Measurements from ENCODE around the gene OXSR1. TPM values are rescaled to one million over a fixed set of nuclear protein-coding genes. Genes with fewer than 3 reads are reported as not detected.

OXSR1 gene
- total RNA-seq, 4 donors from 2014 or later, result 37.9 to 50.0 (median 43.2) TPM

DNA sequence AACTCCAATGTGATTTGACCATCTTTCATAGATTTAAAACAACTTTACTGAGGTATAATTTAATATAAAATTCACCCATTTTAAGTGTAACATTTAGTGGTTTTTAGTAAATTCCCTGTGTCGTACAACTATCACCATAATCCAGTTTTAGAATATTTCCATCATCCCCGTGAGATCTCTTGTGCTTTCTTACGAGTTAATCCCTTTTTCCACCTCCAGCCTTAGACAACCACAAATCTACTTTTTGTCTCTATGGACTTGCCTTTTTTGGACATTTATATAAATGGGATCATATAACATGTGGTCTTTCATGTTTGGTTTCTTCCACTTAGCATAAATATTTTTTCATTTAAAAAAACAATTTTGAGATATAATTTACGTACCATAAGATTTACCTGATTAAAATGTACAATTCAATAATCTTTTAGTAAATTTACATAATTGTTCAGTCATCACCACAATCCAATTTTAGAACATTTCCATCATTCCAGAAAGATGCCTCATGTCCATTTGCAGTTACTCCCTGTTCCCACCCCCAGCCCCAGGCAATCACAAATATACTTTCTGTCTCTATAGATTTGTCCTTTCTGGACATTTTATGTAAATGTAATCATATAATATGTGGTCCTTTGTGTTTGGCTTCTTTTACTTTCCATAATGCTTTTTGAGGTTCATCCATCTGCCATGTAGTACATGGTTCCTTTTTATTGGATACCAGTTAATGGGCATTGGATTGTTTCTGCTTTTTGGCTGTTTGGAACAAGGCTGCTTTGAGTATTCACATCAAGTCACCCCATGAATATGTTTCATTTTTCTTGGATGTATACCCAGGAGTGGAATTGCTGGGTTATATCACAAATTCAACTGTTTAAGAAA lies 3.1 kb downstream of the OXSR1 start:
- H3K36me3 ChIP-seq, result no peaks in the 10 kb centered on the region
- in situ Hi-C loops (cut with MboI; ENCODE audit: low sequenced_read_pairs in 4 of 4), result no loop called here

DNA sequence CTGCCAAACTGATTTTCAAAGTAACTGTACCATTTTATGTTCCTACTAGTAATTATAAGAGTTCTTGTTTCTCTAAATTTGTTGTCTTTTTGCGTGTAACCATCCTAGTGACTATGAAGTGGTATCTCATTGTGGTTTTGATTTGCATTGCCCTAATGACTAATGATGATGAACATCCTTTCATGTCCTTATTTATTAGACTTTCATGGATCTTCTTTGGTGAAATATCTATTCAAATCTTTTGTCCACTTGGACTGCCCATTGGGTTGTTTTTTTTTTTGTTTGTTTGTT lies 3.6 kb downstream of the OXSR1 start:
- intact Hi-C loops (cut with DNase I; ENCODE audit: low total_unique reads), result loop anchor here (5.0 to 10.0 kb wide), 2 partner anchors 283 to 1174 kb away; partner anchors contain the start of genes ACVR2B, EPM2AIP1 and MLH1
- DNase-seq (no peak), ATAC-seq (no peak)
- no peak overlapping the region for H3K27ac ChIP-seq
- no peak for TF ChIP-seq POLR2A (IDR thresholded peaks at IDR 0.05)
- TF ChIP-seq, protein P1, sequence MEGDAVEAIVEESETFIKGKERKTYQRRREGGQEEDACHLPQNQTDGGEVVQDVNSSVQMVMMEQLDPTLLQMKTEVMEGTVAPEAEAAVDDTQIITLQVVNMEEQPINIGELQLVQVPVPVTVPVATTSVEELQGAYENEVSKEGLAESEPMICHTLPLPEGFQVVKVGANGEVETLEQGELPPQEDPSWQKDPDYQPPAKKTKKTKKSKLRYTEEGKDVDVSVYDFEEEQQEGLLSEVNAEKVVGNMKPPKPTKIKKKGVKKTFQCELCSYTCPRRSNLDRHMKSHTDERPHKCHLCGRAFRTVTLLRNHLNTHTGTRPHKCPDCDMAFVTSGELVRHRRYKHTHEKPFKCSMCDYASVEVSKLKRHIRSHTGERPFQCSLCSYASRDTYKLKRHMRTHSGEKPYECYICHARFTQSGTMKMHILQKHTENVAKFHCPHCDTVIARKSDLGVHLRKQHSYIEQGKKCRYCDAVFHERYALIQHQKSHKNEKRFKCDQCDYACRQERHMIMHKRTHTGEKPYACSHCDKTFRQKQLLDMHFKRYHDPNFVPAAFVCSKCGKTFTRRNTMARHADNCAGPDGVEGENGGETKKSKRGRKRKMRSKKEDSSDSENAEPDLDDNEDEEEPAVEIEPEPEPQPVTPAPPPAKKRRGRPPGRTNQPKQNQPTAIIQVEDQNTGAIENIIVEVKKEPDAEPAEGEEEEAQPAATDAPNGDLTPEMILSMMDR (IDR thresholded peaks at IDR 0.05 in 4 of 5, conservative IDR thresholded peaks at IDR 0.05 in 1 of 5), result no peak
- no peaks in the 10 kb centered on the region for H3K27me3 ChIP-seq
- no peaks in the 10 kb centered on the region for H3K36me3 ChIP-seq
- in situ Hi-C loops (cut with MboI; ENCODE audit: low sequenced_read_pairs in 4 of 4), result no loop called here
- no peak overlapping the region for H3K4me3 ChIP-seq
- no peaks in the 10 kb centered on the region for H3K9me3 ChIP-seq
- peaks cover 49 to 52% of the 10 kb centered on the region in 2 donors for H3K4me1 ChIP-seq

More for the DNA sequence above, 3.1 kb downstream of the OXSR1 start:
- Histone ChIP-seq H3K27me3 (no peaks in the 10 kb centered on the region), H3K27ac (no peak overlapping the region), H3K9me3 (no peaks in the 10 kb centered on the region), H3K4me3 (no peak overlapping the region), H3K4me1 (peaks cover 49% of the 10 kb centered on the region in 2 donors)
- TF ChIP-seq, protein P1 (IDR thresholded peaks at IDR 0.05 in 4 of 5, conservative IDR thresholded peaks at IDR 0.05 in 1 of 5), result no peak
- no peak for TF ChIP-seq POLR2A (IDR thresholded peaks at IDR 0.05)
- DNase-seq (no peak), ATAC-seq (no peak)
- intact Hi-C loops (cut with DNase I; ENCODE audit: low total_unique reads), result loop anchor here (5.0 to 10.0 kb wide), 2 partner anchors 284 to 1174 kb away; partner anchors contain the start of genes ACVR2B, EPM2AIP1 and MLH1

DNA sequence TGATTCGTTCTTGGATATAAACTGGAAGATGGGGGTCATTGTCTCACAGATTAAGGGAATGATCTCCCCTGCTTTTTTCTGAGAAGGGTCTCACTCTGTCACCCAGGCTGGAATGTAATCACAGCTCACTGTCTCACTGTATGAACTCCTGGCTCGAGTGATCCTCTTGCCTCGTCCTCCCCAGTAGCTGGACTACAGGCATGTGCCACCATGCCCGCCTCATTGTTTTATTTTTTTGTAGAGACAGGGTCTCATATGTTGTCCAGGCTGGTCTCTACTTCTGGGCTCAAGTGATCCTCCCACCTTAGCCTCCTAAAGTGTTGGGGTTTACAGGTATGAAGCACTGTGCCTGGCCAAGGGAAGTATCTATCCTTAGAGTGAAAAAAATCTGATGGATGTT lies 5.4 kb downstream of the OXSR1 start:
- Histone ChIP-seq H3K9me3 (no peaks in the 10 kb centered on the region), H3K27ac (no peak overlapping the region), H3K27me3 (no peaks in the 10 kb centered on the region), H3K4me1 (peaks cover 46 to 49% of the 10 kb centered on the region in 2 donors), H3K4me3 (no peak overlapping the region), H3K36me3 (no peaks in the 10 kb centered on the region)
- in situ Hi-C loops (cut with MboI; ENCODE audit: low sequenced_read_pairs in 4 of 4), result no loop called here
- ATAC-seq (no peak), DNase-seq (no peak)
- TF ChIP-seq POLR2A (IDR thresholded peaks at IDR 0.05), result no peak
- TF ChIP-seq, protein P1 (IDR thresholded peaks at IDR 0.05 in 4 of 5, conservative IDR thresholded peaks at IDR 0.05 in 1 of 5), result no peak
- intact Hi-C loops (cut with DNase I; ENCODE audit: low total_unique reads), result no loop called here

DNA sequence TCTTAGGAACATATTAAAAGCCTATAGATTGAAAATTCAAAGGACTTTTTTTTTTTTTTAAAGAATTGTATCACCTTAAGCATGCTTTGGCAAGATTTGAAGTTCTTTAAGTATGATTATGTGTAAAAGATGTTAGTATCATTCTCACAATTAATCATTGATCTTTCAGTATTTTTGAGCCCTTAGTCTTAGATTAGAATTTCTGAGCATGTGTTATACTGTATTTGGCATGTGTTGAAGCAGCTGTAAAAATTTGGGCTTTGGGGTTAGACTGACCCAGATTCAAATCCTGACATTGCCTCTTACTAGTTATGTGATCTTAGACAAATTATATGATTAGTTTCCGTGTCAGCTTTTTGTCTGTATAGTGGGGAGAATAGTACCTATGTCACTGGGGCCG lies 6.3 kb downstream of the OXSR1 start:
- TF ChIP-seq POLR2A (IDR thresholded peaks at IDR 0.05), result no peak
- TF ChIP-seq, protein P1 (IDR thresholded peaks at IDR 0.05 in 4 of 5, conservative IDR thresholded peaks at IDR 0.05 in 1 of 5), result no peak
- Histone ChIP-seq H3K27ac (no peak overlapping the region), H3K4me3 (no peak overlapping the region), H3K27me3 (no peaks in the 10 kb centered on the region), H3K36me3 (no peaks in the 10 kb centered on the region), H3K4me1 (peaks cover 42 to 45% of the 10 kb centered on the region in 2 donors), H3K9me3 (no peaks in the 10 kb centered on the region)
- in situ Hi-C loops (cut with MboI; ENCODE audit: low sequenced_read_pairs in 4 of 4) (no loop called here), intact Hi-C loops (cut with DNase I; ENCODE audit: low total_unique reads) (no loop called here)
- ATAC-seq (no peak), DNase-seq (no peak)
